GM12873 (cell line): ENCODE measurements around the gene CYP27C1.

Source experiments
- CTCF ChIP-seq: IDR thresholded peaks from 2 replicates; pipeline ENCODE4 v1.5.1; 2012; ENCODE audit warnings: low read depth, mild to moderate bottlenecking, moderate library complexity, low read length, control low read depth; ENCODE audit not compliant: insufficient read depth; ENCODE audit errors: missing control alignments

Gene CYP27C1

GRCh38 chr2:127146820-127147502 lies 73.1 kb downstream of the CYP27C1 start:
- TF ChIP-seq CTCF: no peak

GRCh38 chr2:127146071-127146725 lies 73.9 kb downstream of the CYP27C1 start:
- no peak for TF ChIP-seq CTCF

DNA sequence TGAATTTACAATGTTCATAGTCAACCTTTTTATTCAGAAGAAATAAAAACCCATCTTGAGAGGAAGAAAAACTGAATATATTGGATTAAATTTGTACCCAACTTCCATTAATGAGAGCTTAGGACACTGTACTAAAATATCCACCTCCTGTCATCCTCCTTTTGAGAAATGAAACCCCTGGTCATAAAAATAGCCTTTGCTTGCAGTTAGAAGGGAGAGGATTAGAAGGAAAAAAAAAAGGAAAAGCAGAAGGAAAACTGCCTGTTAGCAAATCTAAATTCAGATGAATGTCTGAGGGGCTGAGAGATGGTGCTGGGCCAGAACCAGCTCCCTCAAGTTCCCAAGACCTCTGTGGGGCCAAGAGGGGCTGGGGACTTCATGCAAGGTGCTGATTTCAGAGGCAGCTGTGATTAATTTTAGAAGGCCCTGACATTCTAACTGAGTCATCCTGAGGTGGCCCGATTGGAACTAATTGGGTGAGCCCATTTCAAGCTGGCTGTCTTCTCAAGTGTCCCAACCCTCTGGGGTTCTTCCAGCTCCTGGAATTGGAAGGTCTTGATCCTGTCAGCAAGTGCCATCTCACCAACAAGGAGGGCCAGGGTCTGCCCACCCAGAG lies 74.7 kb downstream of the CYP27C1 start:
- no peak for TF ChIP-seq CTCF

- TF ChIP-seq CTCF: no peak
Observed at GRCh38 chr2:127143841-127144782, 76.0 kb downstream of the CYP27C1 start.

GRCh38 chr2:127142663-127143630 lies 77.2 kb downstream of the CYP27C1 start:
- TF ChIP-seq CTCF: no peak

GRCh38 chr2:127140538-127140937 lies 79.6 kb downstream of the CYP27C1 start:
- TF ChIP-seq CTCF: no peak
